Measurements from ENCODE around the gene CLEC4D. TPM values are rescaled to one million over a fixed set of nuclear protein-coding genes. Genes with fewer than 3 reads are reported as not detected.
"Not testable (repeated sequence)": the region's sequence is repeated elsewhere in the genome, so short reads cannot be mapped to it uniquely, and the experiment has no call there.

Gene CLEC4D
- under 0.01 TPM for total RNA-seq

- DNase-seq (ENCODE audit: low spot score in 2 of 2), result no peak
- FAIRE-seq, result no peak
These were observed at the start of gene CLEC4D for GRCh38 chr12:8513256-8513655. TSS of gene CLEC4D (plus strand) at chr12:8513503. CDS start at chr12:8513733, 230 bp downstream.

GRCh38 chr12:8465301-8465996 is 47.9 kb upstream of the CLEC4D start:
- DNase-seq (ENCODE audit: low spot score in 2 of 2) (no peak), FAIRE-seq (no peak)

- FAIRE-seq (no peak), DNase-seq (ENCODE audit: low spot score in 2 of 2) (no peak)
These were observed 47.1 kb upstream of the CLEC4D start for GRCh38 chr12:8466241-8466640.

- FAIRE-seq (no peak), DNase-seq (ENCODE audit: low spot score in 2 of 2) (no peak)
These were observed 42.2 kb upstream of the CLEC4D start for GRCh38 chr12:8471090-8471489.

- FAIRE-seq, result no peak
- no peak for DNase-seq (ENCODE audit: low spot score in 2 of 2)
These were observed 37.6 kb upstream of the CLEC4D start for GRCh38 chr12:8475508-8476203.

GRCh38 chr12:8482571-8483061 is 30.7 kb upstream of the CLEC4D start:
- FAIRE-seq, result no peak
- DNase-seq (ENCODE audit: low spot score in 2 of 2), result no peak

GRCh38 chr12:8483079-8483478 is 30.2 kb upstream of the CLEC4D start:
- FAIRE-seq (no peak), DNase-seq (ENCODE audit: low spot score in 2 of 2) (no peak)

- FAIRE-seq (no peak), DNase-seq (ENCODE audit: low spot score in 2 of 2) (no peak)
These were observed 21.4 kb upstream of the CLEC4D start for GRCh38 chr12:8491646-8492530.

GRCh38 chr12:8493084-8493483 is 20.2 kb upstream of the CLEC4D start:
- DNase-seq (ENCODE audit: low spot score in 2 of 2) (no peak), FAIRE-seq (no peak)

- not testable (repeated sequence) for DNase-seq (ENCODE audit: low spot score in 2 of 2); FAIRE-seq
These were observed 17.6 kb upstream of the CLEC4D start for GRCh38 chr12:8495671-8496070.

- DNase-seq (ENCODE audit: low spot score in 2 of 2); FAIRE-seq: not testable (repeated sequence)
These were observed 17.2 kb upstream of the CLEC4D start for GRCh38 chr12:8496074-8496473.

GRCh38 chr12:8499616-8500015 is 13.7 kb upstream of the CLEC4D start:
- FAIRE-seq (no peak), DNase-seq (ENCODE audit: low spot score in 2 of 2) (no peak)

GRCh38 chr12:8501720-8502119 is 11.6 kb upstream of the CLEC4D start:
- FAIRE-seq (no peak), DNase-seq (ENCODE audit: low spot score in 2 of 2) (no peak)

GRCh38 chr12:8504351-8504750 is 9.0 kb upstream of the CLEC4D start:
- DNase-seq (ENCODE audit: low spot score in 2 of 2) (no peak), FAIRE-seq (no peak)

- FAIRE-seq (no peak), DNase-seq (ENCODE audit: low spot score in 2 of 2) (no peak)
These were observed 5.7 kb upstream of the CLEC4D start for GRCh38 chr12:8507596-8507995.

GRCh38 chr12:8508223-8508622 is 5.1 kb upstream of the CLEC4D start:
- DNase-seq (ENCODE audit: low spot score in 2 of 2), result no peak
- FAIRE-seq, result no peak

- FAIRE-seq (no peak), DNase-seq (ENCODE audit: low spot score in 2 of 2) (no peak)
These were observed 4.1 kb upstream of the CLEC4D start for GRCh38 chr12:8508910-8509841.

- no peak for FAIRE-seq
- no peak for DNase-seq (ENCODE audit: low spot score in 2 of 2)
These were observed 4.7 kb downstream of the CLEC4D start for GRCh38 chr12:8517971-8518370.

- no peak for DNase-seq (ENCODE audit: low spot score in 2 of 2)
- no peak for FAIRE-seq
These were observed 5.9 kb downstream of the CLEC4D start for GRCh38 chr12:8519171-8519570.
